ENCODE results near the gene CCDC80.

Gene CCDC80

DNA sequence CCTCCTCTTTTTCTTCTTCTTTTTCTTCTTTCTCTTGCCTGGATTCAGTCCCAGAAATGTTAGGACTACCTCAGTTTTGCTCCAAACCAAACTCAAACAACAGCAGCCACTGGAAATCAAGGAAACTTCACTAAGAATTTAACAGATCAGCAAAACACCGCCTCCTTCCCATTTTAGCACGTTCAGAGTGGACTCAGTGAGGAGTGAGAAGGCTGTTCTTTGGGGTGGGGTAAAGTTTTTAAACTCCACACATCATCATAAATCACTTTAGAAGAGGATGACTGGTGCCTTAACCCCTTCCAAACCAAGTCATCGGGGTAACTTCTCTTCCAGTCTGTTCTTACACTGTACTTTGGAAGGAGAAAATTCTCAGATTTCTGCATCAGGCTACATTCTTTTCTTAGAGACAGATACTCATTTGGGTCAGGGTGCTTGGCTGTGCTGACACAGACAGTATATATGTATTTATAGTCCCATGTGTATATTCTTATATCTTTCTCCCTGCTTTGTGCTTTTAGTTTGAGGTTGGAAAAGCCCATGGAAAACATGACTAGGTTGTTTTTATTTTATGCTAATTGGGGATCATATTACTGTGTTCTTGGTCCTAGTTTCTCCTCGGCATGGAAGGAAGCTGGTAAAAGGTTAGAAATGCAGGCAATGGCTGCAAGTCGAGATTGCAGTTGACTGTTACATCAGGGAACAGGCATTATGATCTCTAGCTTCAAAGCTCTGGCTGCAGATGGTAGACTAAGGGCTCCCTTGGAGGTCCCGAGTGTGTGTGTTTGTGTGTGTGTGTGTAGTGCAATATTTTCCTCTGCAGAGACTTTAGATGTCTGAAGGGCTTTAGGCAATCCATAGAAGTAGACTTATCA lies at the start of gene CCDC80:
CCDC80 (minus strand) TSS at position 214 of the 872 bp plus-strand sequence. CDS start 1,238 bp downstream, outside the sequence.
- no peak within 1 kb of the TSS for H3K4me3 ChIP-seq (ENCODE audit: low read depth, low read length)
- TF ChIP-seq, protein P1, sequence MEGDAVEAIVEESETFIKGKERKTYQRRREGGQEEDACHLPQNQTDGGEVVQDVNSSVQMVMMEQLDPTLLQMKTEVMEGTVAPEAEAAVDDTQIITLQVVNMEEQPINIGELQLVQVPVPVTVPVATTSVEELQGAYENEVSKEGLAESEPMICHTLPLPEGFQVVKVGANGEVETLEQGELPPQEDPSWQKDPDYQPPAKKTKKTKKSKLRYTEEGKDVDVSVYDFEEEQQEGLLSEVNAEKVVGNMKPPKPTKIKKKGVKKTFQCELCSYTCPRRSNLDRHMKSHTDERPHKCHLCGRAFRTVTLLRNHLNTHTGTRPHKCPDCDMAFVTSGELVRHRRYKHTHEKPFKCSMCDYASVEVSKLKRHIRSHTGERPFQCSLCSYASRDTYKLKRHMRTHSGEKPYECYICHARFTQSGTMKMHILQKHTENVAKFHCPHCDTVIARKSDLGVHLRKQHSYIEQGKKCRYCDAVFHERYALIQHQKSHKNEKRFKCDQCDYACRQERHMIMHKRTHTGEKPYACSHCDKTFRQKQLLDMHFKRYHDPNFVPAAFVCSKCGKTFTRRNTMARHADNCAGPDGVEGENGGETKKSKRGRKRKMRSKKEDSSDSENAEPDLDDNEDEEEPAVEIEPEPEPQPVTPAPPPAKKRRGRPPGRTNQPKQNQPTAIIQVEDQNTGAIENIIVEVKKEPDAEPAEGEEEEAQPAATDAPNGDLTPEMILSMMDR (IDR thresholded peaks at IDR 0.05; ENCODE audit: borderline replicate concordance, insufficient read depth, low read depth, low read length) = no peak

- H3K4me3 ChIP-seq (ENCODE audit: low read depth, low read length) = no peak overlapping the region
- TF ChIP-seq, protein P1 (IDR thresholded peaks at IDR 0.05; ENCODE audit: borderline replicate concordance, insufficient read depth, low read depth, low read length) = no peak
Measured at GRCh38 chr3:112689989-112690388, 49.0 kb upstream of the CCDC80 start.

DNA sequence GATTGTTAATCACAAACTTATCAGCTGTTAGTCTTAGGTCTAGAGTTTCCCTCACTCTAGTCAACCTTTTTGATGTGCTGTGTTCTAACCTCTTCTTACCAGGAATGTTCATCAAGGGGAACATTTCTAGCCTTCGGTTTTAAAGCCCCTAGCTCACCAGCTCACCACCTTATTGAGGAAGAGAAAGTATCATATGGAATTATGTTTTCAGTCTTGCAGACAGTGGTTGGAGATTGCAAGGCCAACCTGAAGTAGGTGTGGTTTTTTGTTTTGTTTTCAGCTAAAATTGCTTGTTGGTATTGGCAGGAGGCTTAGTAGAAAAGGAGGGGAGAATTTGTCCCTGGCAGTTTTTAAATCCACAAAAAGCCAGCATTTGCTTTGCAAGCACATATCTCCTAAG lies 48.4 kb upstream of the CCDC80 start:
- TF ChIP-seq, protein P1 (IDR thresholded peaks at IDR 0.05; ENCODE audit: borderline replicate concordance, insufficient read depth, low read depth, low read length) = no peak
- H3K4me3 ChIP-seq (ENCODE audit: low read depth, low read length) = no peak overlapping the region

GRCh38 chr3:112688819-112689218 lies 47.9 kb upstream of the CCDC80 start:
- TF ChIP-seq, protein P1 (IDR thresholded peaks at IDR 0.05; ENCODE audit: borderline replicate concordance, insufficient read depth, low read depth, low read length) = no peak
- H3K4me3 ChIP-seq (ENCODE audit: low read depth, low read length) = no peak overlapping the region

DNA sequence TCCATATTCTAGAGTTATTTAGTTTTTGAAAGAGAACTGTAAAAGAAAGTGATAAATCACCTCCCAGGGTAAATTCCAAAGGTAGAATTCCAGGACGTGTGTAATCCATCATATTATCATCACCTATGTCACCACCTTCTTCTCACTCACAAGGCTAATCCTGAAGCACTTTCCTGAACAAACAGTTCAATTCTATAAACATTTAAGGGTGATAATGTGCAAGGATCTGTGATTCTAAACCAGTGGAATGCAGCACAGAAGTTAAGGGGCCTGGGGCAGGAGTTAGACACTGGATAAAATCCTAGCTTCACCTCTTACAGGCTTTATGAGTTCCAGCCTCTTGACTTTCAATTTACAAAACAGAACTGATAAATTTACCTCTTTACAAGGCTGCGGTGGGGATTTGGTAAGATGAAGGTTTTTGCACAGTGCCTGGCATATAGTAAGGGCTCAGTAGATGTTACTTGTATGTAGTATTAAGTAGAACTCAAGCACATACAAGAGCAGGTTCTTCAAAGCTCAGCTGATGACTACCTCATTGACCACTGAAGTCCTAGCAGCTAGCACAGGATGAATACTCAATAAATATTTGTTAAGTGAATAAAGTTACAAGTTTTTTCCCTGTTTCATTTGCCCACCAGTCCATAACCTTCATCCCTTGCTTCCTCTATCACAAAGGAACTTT lies 47.3 kb upstream of the CCDC80 start:
- TF ChIP-seq, protein P1 (IDR thresholded peaks at IDR 0.05; ENCODE audit: borderline replicate concordance, insufficient read depth, low read depth, low read length) = no peak
- no peak overlapping the region for H3K4me3 ChIP-seq (ENCODE audit: low read depth, low read length)

DNA sequence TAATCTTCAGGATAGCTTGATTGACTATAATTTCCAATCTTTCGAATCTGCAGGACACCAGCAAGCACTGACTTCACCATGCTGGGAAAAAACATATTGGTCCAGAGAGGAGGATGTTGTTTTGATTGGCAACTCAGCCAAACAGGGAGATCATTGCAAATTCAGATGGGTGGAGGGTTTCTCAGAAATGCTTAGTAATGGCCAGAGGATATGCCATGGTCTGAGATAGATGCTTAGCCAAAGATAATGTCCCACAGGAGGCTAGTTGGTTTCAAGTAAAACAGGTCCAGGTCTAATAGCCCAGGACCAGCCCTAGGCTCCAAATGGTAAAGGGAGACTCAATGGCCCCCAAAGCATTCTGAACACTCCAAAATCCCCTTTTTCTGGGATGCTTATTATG lies 46.7 kb upstream of the CCDC80 start:
- no peak overlapping the region for H3K4me3 ChIP-seq (ENCODE audit: low read depth, low read length)
- TF ChIP-seq, protein P1 (IDR thresholded peaks at IDR 0.05; ENCODE audit: borderline replicate concordance, insufficient read depth, low read depth, low read length) = no peak

All from GM12875 (cell line).